K562 (cell line): ENCODE results near the gene AKAP13. TPM values are rescaled to one million over a fixed set of nuclear protein-coding genes. Genes with fewer than 3 reads are reported as not detected.

Source experiments
- ATAC-seq: fragments of 200-7000 bp; cut with Tn5 transposase; 3 replicates; pipeline ENCODE4 v1.9.1; 2020; ENCODE audit warnings: moderate library complexity
- BruUV-seq: library from RNA; stranded (reverse); fragments of 400-500 nt; replicated peaks from 2 replicates; lab custom pipeline; 2021; lab: Mats Ljungman, UMichigan
- CTCF ChIA-PET: fragments of 300-600 bp; formaldehyde crosslinking; extraction: SDS; loops from one replicate; lab custom pipeline; 2021; ENCODE audit warnings: low intra/inter-chr PET ratio; lab: Yijun Ruan, JAX
- POLR2A ChIA-PET: fragments of 300-600, 350-650 bp; sonication (Branson Sonifier 250); formaldehyde crosslinking; extraction: SDS; loops from one replicate; lab custom pipeline; 2021; ENCODE audit warnings: antibody characterized with exemption, inconsistent platforms; lab: Yijun Ruan, JAX
- DNase-seq, 4 experiments: peaks; one replicate each; pipeline versions ENCODE4 v3.0.0 to v3.0.0-alpha.2; 2011 to 2018; ENCODE audit warnings: low spot score in 3 of 4, mixed read lengths in 3 of 4; ENCODE audit errors: extremely low read depth in 1 of 4
- FAIRE-seq: peaks from 2 replicates; lab custom pipeline; 2011; peaks lifted over from hg19 to GRCh38; lab: Jason Lieb, UNC
- H2AFZ ChIP-seq: 2 replicates; pipeline ENCODE4 v1.6.0; 2011; ENCODE audit warnings: low read depth, low read length, control low read depth, inconsistent platforms
- H3K27ac ChIP-seq: fragments of 200-600 bp; 3 replicates; pipeline ENCODE4 v1.8.0; 2011; ENCODE audit warnings: low read depth, mild to moderate bottlenecking, control low read depth, inconsistent platforms, low read length, moderate library complexity, mixed read lengths; ENCODE audit errors: extremely low read depth
- H3K27me3 ChIP-seq, 2 experiments: fragments of 300-600 bp in 1 of 2; 2 replicates in 1 of 2; 3 replicates in 1 of 2; pipeline versions ENCODE4 v1.6.0 to v1.8.0; 2011; ENCODE audit warnings: inconsistent platforms in 2 of 2, low read length in 2 of 2, mild to moderate bottlenecking in 1 of 2, mixed read lengths in 1 of 2, moderate library complexity in 1 of 2; ENCODE audit not compliant: control insufficient read depth in 2 of 2, insufficient read depth in 2 of 2
- H3K36me3 ChIP-seq: fragments of 300-600 bp; 3 replicates; pipeline ENCODE4 v1.8.0; 2011; ENCODE audit warnings: mild to moderate bottlenecking, low read length, inconsistent platforms; ENCODE audit not compliant: control insufficient read depth, insufficient read depth
- H3K4me1 ChIP-seq, 2 experiments: fragments of 200-600 bp in 1 of 2; replicated peaks in 1 of 2; 2 replicates in 1 of 2; 3 replicates in 1 of 2; pipeline versions ENCODE4 v1.5.1 to v1.8.0; 2011; ENCODE audit warnings: inconsistent platforms in 2 of 2, low read length in 2 of 2, mild to moderate bottlenecking in 1 of 2, mixed read lengths in 1 of 2, moderate library complexity in 1 of 2; ENCODE audit not compliant: control insufficient read depth in 2 of 2, insufficient read depth in 2 of 2
- H3K4me2 ChIP-seq: 2 replicates; pipeline ENCODE4 v1.6.1; 2011; ENCODE audit warnings: low read length, control low read depth, inconsistent platforms, mixed read lengths; ENCODE audit not compliant: insufficient read depth
- H3K4me3 ChIP-seq: fragments of 200-600 bp; sonication (generic), shearing (Covaris generic); 2 replicates; pipeline ENCODE4 v1.5.1; 2016; ENCODE audit warnings: control low read depth, inconsistent platforms
- H3K79me2 ChIP-seq: fragments of 200-600 bp; 3 replicates; pipeline ENCODE4 v1.8.0; 2011; ENCODE audit warnings: low read length, inconsistent platforms; ENCODE audit not compliant: control insufficient read depth, insufficient read depth
- H3K9ac ChIP-seq, 2 experiments: 2 replicates each; pipeline versions ENCODE4 v1.6.0 to v1.6.1; 2011; ENCODE audit warnings: low read depth in 2 of 2, low read length in 2 of 2, control low read depth in 1 of 2, inconsistent platforms in 1 of 2, mild to moderate bottlenecking in 1 of 2, mixed read lengths in 1 of 2; ENCODE audit not compliant: insufficient read depth in 1 of 2
- H3K9me1 ChIP-seq: one replicate; pipeline ENCODE4 v1.6.0; 2011; ENCODE audit warnings: inconsistent platforms, mild to moderate bottlenecking, low read length, moderate library complexity; ENCODE audit not compliant: control insufficient read depth, insufficient read depth
- H3K9me3 ChIP-seq: replicated peaks from 2 replicates; pipeline ENCODE4 v1.5.1; 2011; ENCODE audit warnings: low read depth, low read length, inconsistent platforms; ENCODE audit not compliant: control insufficient read depth, insufficient read depth
- H4K20me1 ChIP-seq: replicated peaks from 2 replicates; pipeline ENCODE4 v1.6.1; 2011; ENCODE audit warnings: low read length, inconsistent platforms, mixed read lengths; ENCODE audit not compliant: control insufficient read depth, insufficient read depth
- DMBX1 ChIP-seq: fragments of 250-450 bp; sonication (Bioruptor Pico); IDR thresholded peaks from 2 replicates; pipeline ENCODE4 v1.8.0; 2022; ENCODE audit warnings: inconsistent platforms, mild to moderate bottlenecking, moderate library complexity, borderline replicate concordance
- ELF1 ChIP-seq: fragments of 200-800 bp; sonication (Bioruptor generic); IDR thresholded peaks from 2 replicates; pipeline ENCODE4 v1.6.1; 2016; ENCODE audit warnings: missing genetic modification characterization, missing compliant biosample characterization
- ELF4 ChIP-seq: fragments of 450-650 bp; formaldehyde crosslinking; IDR thresholded peaks from 2 replicates; pipeline ENCODE4 v1.4.0; 2022; ENCODE audit warnings: missing genetic modification characterization
- FOXJ3 ChIP-seq: sonication (generic); formaldehyde crosslinking; IDR thresholded peaks from 2 replicates; pipeline ENCODE4 v1.4.0; 2020; ENCODE audit warnings: mild to moderate bottlenecking, missing genetic modification reagents
- GABPB2 ChIP-seq: fragments of 250-450 bp; sonication (Bioruptor Pico); conservative IDR thresholded peaks from 2 replicates; pipeline ENCODE4 v1.5.1; 2021; ENCODE audit warnings: mild to moderate bottlenecking
- HMG20B ChIP-seq: fragments of 250-450 bp; sonication (Bioruptor Pico); IDR thresholded peaks from 2 replicates; pipeline ENCODE4 v1.5.0; 2021; ENCODE audit warnings: mild to moderate bottlenecking
- NR4A1 ChIP-seq, 2 experiments: fragments of 250-450 bp in 1 of 2; fragments of 450-650 bp in 1 of 2; sonication (Bioruptor Pico) in 1 of 2; IDR thresholded peaks; 2 replicates each; pipeline versions ENCODE4 v1.4.0 to v1.6.1; 2016 to 2020; ENCODE audit warnings: mild to moderate bottlenecking in 2 of 2, missing compliant biosample characterization in 1 of 2, missing genetic modification characterization in 1 of 2, moderate library complexity in 1 of 2
- OTX1 ChIP-seq: fragments of 450-650 bp; formaldehyde crosslinking; IDR thresholded peaks from 2 replicates; pipeline ENCODE4 v1.4.0; 2022; ENCODE audit warnings: mild to moderate bottlenecking
- POLR2G ChIP-seq: fragments of 200-400 bp; formaldehyde crosslinking; IDR thresholded peaks from 2 replicates; pipeline ENCODE4 v1.6.1; 2017; ENCODE audit warnings: low read depth, mild to moderate bottlenecking, antibody characterized with exemption, low read length, moderate library complexity
- SMAD3 ChIP-seq: fragments of 450-650 bp; formaldehyde crosslinking; conservative IDR thresholded peaks from 2 replicates; pipeline ENCODE4 v1.4.0; 2020; ENCODE audit warnings: mild to moderate bottlenecking
- U2AF2 ChIP-seq: fragments of 200-400 bp; formaldehyde crosslinking; optimal IDR thresholded peaks from 2 replicates; pipeline ENCODE3; 2017; ENCODE audit warnings: low read depth, mild to moderate bottlenecking, low read length
- ZBTB7A ChIP-seq: IDR thresholded peaks from 2 replicates; pipeline ENCODE4 v1.6.1; 2011; ENCODE audit warnings: low read depth, mild to moderate bottlenecking, low read length, moderate library complexity, borderline replicate concordance; ENCODE audit not compliant: control insufficient read depth
- ZNF133 ChIP-seq: fragments of 250-450 bp; sonication (Bioruptor Pico); IDR thresholded peaks from 2 replicates; pipeline ENCODE4 v1.4.0; 2020; ENCODE audit warnings: mild to moderate bottlenecking
- ZNF197 ChIP-seq: fragments of 200-800 bp; sonication (Bioruptor generic); IDR thresholded peaks from 2 replicates; pipeline ENCODE4 v1.6.1; 2016; ENCODE audit warnings: low read depth, missing genetic modification characterization, missing compliant biosample characterization
- WGBS: fragments of 100-300 bp; shearing (Covaris generic); methylation state at CpG from one replicate; pipeline ENCODE4 v1.1.6; 2016; ENCODE audit warnings: low coverage, mixed read lengths; ENCODE audit not compliant: insufficient coverage; ENCODE audit errors: missing lambda C conversion rate; 5-methylcytosine and 5-hydroxymethylcytosine counted together
- in situ Hi-C: fragments of 300-500 bp; cut with MboI; formaldehyde crosslinking; loops from 4 replicates; pipeline ENCODE4 v1.15.0; 2018; ENCODE audit warnings: inconsistent platforms, mixed read lengths
- intact Hi-C: fragments of 100-400 bp; cut with micrococcal nuclease; formaldehyde crosslinking; loops from 2 replicates; pipeline ENCODE4 v1.14.2; 2022
- polyA plus RNA-seq, 8 experiments: library from polyadenylated mRNA; depleted of rRNA in 4 of 8; stranded (reverse) in 5 of 8; unstranded in 3 of 8; fragments of >200 nt; fragmentation: Nextera tagmentation in 2 of 8; fragmentation: Illumina TruSeq in 1 of 8; extraction: Ambion mirVana in 2 of 8; extraction: Trizol in 1 of 8; gene quantifications; 2 replicates each; pipeline versions ENCODE4 v1.2.1 to v1.2.3, GENCODE V29; 2011 to 2014; ENCODE audit warnings: inconsistent platforms in 1 of 8, missing spikeins in 1 of 8
- total RNA-seq, 7 experiments: library from RNA; depleted of rRNA in 6 of 7; stranded (reverse); fragments of >200 nt in 6 of 7; fragmentation: Illumina TruSeq in 2 of 7; extraction: Trizol in 2 of 7; gene quantifications; 2 replicates each; pipeline versions ENCODE4 v1.2.1 to v1.2.3, GENCODE V29; 2011 to 2021; ENCODE audit warnings: low replicate concordance in 1 of 7
- TF ChIP-seq, protein P1 (sequence below): sonication (generic); formaldehyde crosslinking; IDR thresholded peaks from 2 replicates; pipeline ENCODE4 v1.8.1; 2023; ENCODE audit warnings: missing genetic modification reagents, mild to moderate bottlenecking, borderline replicate concordance
- TF ChIP-seq, protein P2 (sequence below), 2 experiments: fragments of 200-800 bp in 1 of 2; sonication (Bioruptor generic) in 1 of 2; sonication (generic) in 1 of 2; formaldehyde crosslinking in 1 of 2; IDR thresholded peaks in 1 of 2; conservative IDR thresholded peaks in 1 of 2; 2 replicates each; pipeline versions ENCODE4 v1.5.0 to v1.6.1; 2016 to 2020; ENCODE audit warnings: missing compliant biosample characterization in 1 of 2, missing genetic modification characterization in 1 of 2, missing genetic modification reagents in 1 of 2

AKAP13 gene
- total and polyA plus RNA-seq, 9 of the 15 experiments (the other 6 are each of a cell fraction or from before 2014, with no cell fraction given): 0.03 to 1.7 (median 0.42) TPM

DNA sequence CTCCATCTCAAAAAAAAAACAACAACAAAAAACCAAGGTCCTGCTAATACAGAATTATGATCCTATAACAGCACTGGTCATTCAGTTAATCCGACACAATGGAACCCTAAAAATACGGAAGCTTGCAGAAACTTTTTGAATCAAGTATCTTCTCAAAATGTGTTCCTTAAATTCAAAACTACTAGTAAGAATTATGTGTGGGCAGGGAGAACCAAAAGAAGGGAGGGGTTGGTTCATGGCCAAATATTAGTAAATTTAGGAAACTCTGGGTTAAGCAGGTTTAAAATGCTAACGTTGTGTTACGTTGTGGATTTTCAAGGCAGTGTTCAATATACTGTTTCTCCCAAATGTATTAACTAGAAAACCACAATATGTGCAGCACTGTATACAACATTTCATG, 298.8 kb downstream of the AKAP13 start (continued):
- TF ChIP-seq, protein P1, sequence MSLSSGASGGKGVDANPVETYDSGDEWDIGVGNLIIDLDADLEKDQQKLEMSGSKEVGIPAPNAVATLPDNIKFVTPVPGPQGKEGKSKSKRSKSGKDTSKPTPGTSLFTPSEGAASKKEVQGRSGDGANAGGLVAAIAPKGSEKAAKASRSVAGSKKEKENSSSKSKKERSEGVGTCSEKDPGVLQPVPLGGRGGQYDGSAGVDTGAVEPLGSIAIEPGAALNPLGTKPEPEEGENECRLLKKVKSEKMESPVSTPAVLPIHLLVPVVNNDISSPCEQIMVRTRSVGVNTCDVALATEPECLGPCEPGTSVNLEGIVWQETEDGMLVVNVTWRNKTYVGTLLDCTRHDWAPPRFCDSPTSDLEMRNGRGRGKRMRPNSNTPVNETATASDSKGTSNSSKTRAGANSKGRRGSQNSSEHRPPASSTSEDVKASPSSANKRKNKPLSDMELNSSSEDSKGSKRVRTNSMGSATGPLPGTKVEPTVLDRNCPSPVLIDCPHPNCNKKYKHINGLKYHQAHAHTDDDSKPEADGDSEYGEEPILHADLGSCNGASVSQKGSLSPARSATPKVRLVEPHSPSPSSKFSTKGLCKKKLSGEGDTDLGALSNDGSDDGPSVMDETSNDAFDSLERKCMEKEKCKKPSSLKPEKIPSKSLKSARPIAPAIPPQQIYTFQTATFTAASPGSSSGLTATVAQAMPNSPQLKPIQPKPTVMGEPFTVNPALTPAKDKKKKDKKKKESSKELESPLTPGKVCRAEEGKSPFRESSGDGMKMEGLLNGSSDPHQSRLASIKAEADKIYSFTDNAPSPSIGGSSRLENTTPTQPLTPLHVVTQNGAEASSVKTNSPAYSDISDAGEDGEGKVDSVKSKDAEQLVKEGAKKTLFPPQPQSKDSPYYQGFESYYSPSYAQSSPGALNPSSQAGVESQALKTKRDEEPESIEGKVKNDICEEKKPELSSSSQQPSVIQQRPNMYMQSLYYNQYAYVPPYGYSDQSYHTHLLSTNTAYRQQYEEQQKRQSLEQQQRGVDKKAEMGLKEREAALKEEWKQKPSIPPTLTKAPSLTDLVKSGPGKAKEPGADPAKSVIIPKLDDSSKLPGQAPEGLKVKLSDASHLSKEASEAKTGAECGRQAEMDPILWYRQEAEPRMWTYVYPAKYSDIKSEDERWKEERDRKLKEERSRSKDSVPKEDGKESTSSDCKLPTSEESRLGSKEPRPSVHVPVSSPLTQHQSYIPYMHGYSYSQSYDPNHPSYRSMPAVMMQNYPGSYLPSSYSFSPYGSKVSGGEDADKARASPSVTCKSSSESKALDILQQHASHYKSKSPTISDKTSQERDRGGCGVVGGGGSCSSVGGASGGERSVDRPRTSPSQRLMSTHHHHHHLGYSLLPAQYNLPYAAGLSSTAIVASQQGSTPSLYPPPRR (CRISPR knock-in tag): no peak
- TF ChIP-seq GABPB2: no peak

GRCh38 chr15:85681386-85681785, 301.0 kb downstream of the AKAP13 start:
- H2AFZ ChIP-seq: no peak overlapping the region
- H3K27me3 ChIP-seq: peaks cover 0 to 7% of the 10 kb centered on the region in 2 experiments; a peak in 2 of 5 replicates
- DNase-seq (no peak), ATAC-seq (no peak), FAIRE-seq (no peak)
- no peaks in the 10 kb centered on the region for H3K79me2 ChIP-seq
- ChIA-PET CTCF (no interaction called here), POLR2A (no interaction called here)
- no peaks in the 10 kb centered on the region for H3K9me1 ChIP-seq
- no peaks in the 10 kb centered on the region for H4K20me1 ChIP-seq
- intact Hi-C loops (no loop called here), in situ Hi-C loops (no loop called here)
- H3K9ac ChIP-seq: no peak overlapping the region
- BruUV-seq: no TSS peak
- H3K4me1 ChIP-seq: no peaks in the 10 kb centered on the region
- 0% methylated on average over 4 of the region's 4 CpGs for WGBS
- no peak overlapping the region for H3K4me2 ChIP-seq
- no peak overlapping the region for H3K4me3 ChIP-seq
- no peaks in the 10 kb centered on the region for H3K36me3 ChIP-seq
- no peak overlapping the region for H3K27ac ChIP-seq
- no peaks in the 10 kb centered on the region for H3K9me3 ChIP-seq
- TF ChIP-seq ZBTB7A (no peak), FOXJ3 (CRISPR knock-in tag) (no peak), ELF4 (CRISPR knock-in tag) (no peak), HMG20B (CRISPR knock-in tag) (no peak), NR4A1 (CRISPR knock-in tag; IDR thresholded peaks at IDR 0.05) (no peak), NR4A1 (tag; IDR thresholded peaks at IDR 0.05) (no peak), ZNF133 (CRISPR knock-in tag) (no peak), DMBX1 (CRISPR knock-in tag) (no peak), U2AF2 (no peak), OTX1 (no peak), POLR2G (no peak), ZNF197 (CRISPR knock-in tag) (no peak), SMAD3 (CRISPR knock-in tag) (no peak), ELF1 (tag) (no peak)
- TF ChIP-seq, protein P2, sequence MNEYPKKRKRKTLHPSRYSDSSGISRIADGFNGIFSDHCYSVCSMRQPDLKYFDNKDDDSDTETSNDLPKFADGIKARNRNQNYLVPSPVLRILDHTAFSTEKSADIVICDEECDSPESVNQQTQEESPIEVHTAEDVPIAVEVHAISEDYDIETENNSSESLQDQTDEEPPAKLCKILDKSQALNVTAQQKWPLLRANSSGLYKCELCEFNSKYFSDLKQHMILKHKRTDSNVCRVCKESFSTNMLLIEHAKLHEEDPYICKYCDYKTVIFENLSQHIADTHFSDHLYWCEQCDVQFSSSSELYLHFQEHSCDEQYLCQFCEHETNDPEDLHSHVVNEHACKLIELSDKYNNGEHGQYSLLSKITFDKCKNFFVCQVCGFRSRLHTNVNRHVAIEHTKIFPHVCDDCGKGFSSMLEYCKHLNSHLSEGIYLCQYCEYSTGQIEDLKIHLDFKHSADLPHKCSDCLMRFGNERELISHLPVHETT (CRISPR knock-in tag; conservative IDR thresholded peaks at IDR 0.05 in 1 of 2, IDR thresholded peaks at IDR 0.05 in 1 of 2): no peak
